Medulla oblongata (tissue), 1 donor: ENCODE data around the gene KIF21B.
A peak's percentile ranks its signal among the peaks of the same experiment; 100 is the strongest.

Experiments
- DNase-seq: peaks from one replicate; pipeline ENCODE4 v3.0.0-alpha.2; 2015; ENCODE audit errors: extremely low spot score

The KIF21B gene, protein sequence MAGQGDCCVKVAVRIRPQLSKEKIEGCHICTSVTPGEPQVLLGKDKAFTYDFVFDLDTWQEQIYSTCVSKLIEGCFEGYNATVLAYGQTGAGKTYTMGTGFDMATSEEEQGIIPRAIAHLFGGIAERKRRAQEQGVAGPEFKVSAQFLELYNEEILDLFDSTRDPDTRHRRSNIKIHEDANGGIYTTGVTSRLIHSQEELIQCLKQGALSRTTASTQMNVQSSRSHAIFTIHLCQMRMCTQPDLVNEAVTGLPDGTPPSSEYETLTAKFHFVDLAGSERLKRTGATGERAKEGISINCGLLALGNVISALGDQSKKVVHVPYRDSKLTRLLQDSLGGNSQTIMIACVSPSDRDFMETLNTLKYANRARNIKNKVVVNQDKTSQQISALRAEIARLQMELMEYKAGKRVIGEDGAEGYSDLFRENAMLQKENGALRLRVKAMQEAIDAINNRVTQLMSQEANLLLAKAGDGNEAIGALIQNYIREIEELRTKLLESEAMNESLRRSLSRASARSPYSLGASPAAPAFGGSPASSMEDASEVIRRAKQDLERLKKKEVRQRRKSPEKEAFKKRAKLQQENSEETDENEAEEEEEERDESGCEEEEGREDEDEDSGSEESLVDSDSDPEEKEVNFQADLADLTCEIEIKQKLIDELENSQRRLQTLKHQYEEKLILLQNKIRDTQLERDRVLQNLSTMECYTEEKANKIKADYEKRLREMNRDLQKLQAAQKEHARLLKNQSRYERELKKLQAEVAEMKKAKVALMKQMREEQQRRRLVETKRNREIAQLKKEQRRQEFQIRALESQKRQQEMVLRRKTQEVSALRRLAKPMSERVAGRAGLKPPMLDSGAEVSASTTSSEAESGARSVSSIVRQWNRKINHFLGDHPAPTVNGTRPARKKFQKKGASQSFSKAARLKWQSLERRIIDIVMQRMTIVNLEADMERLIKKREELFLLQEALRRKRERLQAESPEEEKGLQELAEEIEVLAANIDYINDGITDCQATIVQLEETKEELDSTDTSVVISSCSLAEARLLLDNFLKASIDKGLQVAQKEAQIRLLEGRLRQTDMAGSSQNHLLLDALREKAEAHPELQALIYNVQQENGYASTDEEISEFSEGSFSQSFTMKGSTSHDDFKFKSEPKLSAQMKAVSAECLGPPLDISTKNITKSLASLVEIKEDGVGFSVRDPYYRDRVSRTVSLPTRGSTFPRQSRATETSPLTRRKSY (N-terminal part only)

GRCh38 chr1:201023517-201023902 is at the start of gene KIF21B:
Gene KIF21B, minus strand, starts transcription at chr1:201023714. Its CDS starts 331 bp downstream, at chr1:201023383.
- DNase-seq = peak; percentile 83

DNA sequence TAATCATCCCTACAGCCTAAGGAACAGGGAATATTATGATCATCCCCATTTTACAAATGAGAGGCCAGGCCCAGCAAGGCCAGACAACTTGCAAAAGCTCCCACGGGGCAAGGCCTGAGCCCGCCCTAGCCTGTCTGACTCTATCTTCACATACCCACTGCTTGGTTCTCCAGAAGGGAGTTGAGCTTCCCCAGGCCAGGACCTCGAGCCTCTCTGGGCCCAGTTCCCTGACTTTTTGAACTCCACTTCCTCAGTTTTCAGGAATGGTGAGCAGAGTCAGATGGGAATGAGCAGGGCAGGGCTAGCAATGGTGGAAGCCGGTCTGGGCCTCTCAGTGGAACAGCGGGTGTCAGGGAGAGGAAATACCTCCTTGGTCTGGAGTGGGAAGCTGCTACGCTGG is 49.4 kb upstream of the KIF21B start:
- DNase-seq = no peak

DNA sequence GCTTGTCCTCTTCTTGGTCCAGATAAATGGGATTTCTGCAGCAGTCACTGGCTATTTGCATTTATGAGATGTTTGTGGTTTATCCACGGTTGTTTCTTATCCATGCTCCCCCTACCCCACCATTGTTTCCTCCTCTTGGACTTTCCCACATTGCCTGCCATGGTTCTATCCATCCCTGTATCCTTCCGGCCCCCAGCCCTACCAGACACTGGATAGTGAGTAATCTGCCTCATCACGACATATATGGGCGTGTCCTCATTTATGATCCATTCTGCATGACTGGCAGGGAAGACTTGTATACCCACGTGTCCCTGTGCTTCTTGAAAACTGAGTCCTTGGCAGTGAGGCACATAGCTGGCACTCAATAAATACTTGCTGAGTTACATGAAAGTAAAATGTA is 48.6 kb upstream of the KIF21B start:
- DNase-seq = no peak

GRCh38 chr1:201069636-201070035 is 46.1 kb upstream of the KIF21B start:
- no peak for DNase-seq

- no peak for DNase-seq
Measured at GRCh38 chr1:201068976-201069375, 45.5 kb upstream of the KIF21B start.

GRCh38 chr1:201066986-201067385 is 43.5 kb upstream of the KIF21B start:
- no peak for DNase-seq

GRCh38 chr1:201065686-201066085 is 42.2 kb upstream of the KIF21B start:
- no peak for DNase-seq

GRCh38 chr1:201064806-201065205 is 41.3 kb upstream of the KIF21B start:
- no peak for DNase-seq

- DNase-seq = no peak
Measured at GRCh38 chr1:201063145-201063544, 39.6 kb upstream of the KIF21B start.

GRCh38 chr1:201062511-201063091 is 39.1 kb upstream of the KIF21B start:
- no peak for DNase-seq

DNA sequence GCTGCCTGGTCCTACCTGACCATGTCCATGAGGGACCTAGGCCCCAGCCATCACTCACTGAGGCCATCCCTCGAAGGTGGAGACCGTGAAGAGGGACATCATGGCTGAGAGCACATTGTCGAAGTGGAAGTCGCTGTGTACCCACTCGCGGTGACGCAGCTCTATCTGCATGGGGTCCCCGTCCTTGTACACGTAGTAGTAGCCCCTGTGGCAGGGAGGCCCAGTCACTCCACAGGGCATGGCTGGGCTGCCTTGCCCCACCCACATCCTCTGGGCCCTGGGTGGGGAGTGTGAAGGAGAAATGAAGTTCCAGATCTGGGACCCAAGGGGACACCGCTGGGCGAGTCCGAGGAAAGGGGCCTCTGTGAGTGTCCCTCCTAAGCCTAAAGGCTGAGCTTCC is 38.4 kb upstream of the KIF21B start:
- DNase-seq = no peak

DNA sequence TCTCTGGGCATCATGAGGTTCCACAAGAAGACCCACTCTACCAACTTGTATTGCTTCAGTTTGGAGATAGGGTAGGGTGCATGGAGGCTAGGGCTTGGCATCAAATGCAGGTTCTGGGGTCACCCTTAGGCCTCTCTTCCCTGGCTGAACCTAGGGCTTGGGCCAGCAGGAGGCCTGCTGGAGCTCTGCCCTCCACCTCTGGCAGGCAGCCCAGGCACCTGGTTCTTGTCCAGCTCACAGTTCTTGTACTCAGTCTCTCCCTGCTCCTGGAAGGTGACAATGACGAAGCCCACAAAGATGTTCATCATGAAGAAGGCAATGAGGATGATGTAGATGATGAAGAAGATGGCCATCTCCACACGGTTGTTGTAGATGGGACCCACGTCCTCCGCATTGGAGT is 37.5 kb upstream of the KIF21B start:
- DNase-seq = no peak

- DNase-seq = no peak
Measured at GRCh38 chr1:201060586-201060985, 37.1 kb upstream of the KIF21B start.

GRCh38 chr1:201059871-201060555 is 36.5 kb upstream of the KIF21B start:
- no peak for DNase-seq

DNA sequence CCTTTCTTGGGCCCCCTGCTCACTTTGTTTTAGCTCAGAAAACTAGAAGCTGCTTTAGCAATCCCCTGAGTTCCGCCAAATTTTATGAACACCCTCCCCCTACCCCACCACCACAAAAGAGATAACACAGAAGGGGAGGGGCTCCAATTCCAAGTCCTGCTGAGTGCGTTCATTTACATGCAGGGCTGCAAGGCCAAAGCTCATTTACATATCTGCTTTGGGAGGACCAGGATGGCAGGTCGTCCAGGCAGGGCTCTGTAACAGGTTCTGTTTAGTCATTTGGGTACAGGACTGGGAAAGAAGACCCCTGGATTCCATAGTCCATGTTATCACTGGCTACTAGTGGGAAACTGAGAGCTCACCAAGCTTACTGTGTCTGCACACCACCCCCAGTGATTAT is 35.9 kb upstream of the KIF21B start:
- no peak for DNase-seq

DNA sequence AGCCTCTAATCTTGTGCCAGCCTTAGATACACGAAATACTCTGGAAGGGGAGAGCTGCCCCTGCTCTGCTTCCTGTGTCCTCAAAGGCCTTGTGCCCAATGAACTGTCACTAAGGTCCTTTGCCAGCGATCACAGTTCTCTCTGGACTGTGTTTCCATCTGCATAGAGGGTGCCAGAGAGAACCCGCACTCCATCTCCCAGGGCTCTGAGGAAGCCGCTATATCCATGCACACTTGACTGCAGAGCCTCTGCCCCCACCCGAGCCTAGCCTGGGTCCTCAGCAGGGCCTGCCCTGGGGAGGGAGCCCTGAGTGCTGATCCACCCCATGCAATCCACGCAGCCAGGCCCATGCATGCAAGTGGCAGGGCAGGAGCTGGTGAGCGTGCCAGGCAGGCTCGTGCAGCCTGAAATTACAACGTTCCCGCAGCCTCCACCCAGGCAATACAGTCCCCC is 30.6 kb upstream of the KIF21B start:
- no peak for DNase-seq

DNA sequence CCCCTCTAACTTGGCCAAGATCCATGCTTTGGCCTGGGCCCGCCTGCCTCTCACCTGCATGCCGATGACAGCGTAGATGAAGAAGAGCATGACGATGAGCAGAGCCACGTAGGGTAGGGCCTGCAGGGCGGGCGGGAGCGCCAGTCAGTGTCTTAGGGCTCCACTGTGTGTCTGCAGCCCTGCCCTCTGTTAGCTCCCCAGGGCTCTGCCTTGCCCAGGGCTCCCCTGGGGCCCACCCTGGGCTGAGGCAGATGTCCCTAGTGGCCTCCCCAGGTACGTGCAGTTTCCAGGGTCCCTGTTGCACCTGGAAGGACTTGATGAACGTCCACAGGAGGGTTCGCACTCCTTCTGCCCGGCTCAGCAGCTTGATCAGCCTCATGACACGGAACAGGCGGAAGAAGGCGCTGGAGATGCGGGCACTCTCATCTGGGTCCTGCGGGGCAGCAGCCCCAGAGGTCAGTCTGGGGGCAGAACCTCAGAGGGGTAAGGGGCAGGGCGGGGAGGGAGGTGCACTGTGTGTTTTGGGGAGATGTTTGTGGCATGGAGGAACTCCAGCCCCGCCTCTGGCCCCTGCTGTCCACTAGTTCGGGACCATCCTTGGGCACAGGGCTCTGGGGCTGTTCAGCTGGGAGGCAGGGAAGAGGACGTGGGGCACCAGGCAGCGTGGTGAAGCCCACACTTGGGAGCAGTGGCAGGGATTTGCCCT is 29.8 kb upstream of the KIF21B start:
- no peak for DNase-seq

DNA sequence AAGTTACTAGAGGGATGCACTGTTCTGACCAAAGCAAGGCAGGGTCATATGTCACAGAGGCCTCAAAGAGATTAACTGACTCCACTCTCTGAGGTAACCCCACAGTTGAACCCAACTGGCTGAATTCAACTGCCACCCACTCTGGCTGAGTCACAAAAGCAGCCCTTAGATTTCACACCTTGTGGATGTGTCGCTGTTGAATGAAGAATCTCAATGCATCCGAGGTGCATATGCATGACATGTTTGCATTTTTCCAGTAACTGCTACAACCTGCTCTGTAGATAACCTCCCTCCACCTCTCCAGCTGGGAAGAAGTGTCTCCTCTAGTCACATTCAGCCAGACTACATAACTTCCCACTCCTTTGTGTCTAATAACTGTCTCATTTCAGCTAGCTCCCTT is 27.9 kb upstream of the KIF21B start:
- DNase-seq = no peak

DNA sequence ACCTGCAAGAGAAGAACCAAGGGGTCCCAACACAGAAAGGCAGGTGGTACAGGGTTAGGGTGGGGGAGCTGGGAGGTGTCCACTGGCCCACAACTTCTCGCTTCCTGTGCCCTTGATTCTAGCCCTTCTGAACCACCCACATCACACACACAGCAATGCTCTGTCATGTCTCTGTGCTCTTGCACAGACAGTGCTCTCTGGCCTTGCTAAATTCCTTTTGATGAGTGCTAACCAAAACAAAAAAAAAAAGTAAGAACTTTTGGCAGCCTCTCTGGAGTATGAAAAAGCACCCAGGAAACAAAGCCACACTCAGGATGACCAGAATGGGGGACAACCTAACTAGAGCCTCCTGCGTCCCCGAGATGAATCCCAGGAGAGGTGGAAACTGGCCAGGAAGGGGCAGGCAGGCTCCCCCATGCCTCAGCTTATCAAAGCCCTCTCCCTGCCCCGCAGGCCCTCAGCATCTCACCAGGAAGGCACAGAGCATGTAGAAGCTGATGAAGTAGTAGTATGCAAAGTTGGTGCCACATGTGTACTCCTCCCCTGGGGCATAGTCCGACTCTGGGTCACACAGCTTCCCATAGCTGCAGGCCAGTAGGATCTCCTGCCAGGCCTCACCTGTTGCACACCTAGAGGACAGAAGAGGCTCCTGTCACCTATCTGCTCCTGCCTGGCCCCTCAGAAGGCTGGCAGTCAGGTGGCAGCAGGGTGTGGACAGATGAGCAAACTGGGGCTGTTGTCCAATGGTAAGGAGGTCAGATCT is 27.2 kb upstream of the KIF21B start:
- DNase-seq = no peak
